Measurements from ENCODE around the gene CLEC12A. TPM values are rescaled to one million over a fixed set of nuclear protein-coding genes. Genes with fewer than 3 reads are reported as not detected.

Gene CLEC12A
- total and polyA plus RNA-seq, 9 donors, result 0.46 to 1.8 (median 0.97) TPM; not detected in 4

DNA sequence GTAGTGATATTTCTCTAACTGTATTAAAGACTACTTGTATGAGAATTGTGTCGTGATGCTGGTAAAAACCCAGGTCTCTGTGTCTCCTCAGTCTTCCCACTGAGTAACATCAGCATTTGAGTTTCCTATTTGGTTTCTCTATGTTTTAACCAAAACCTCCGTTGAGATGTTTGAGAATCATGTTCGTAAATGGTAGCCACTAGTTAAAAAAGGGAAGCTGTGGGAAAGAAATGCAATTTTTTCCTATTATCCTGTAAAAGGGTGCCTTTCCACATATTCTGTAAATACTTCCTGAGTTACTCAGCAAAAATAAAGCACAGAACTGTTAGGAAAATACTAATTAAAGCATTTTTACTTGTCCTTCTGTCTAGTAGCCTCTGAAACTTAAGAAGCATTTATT is 20.7 kb downstream of the CLEC12A start:
- no peaks in the 10 kb centered on the region for H3K9me3 ChIP-seq
- TF ChIP-seq POLR2A (IDR thresholded peaks at IDR 0.05) (no peak), CTCF (IDR thresholded peaks at IDR 0.05) (no peak), EP300 (IDR thresholded peaks at IDR 0.05) (no peak)
- no peaks in the 10 kb centered on the region for H3K36me3 ChIP-seq
- H3K4me1 ChIP-seq (ENCODE audit: insufficient read depth), result no peaks in the 10 kb centered on the region
- H3K27ac ChIP-seq, result no peak overlapping the region
- DNase-seq, result no peak
- intact Hi-C loops (cut with DNase I), result no loop called here
- no peak overlapping the region for H3K4me3 ChIP-seq
- no peaks in the 10 kb centered on the region for H3K27me3 ChIP-seq
- WGBS, 3 donors, result 82 to 86% (median 86%) methylated on average over 3 of the region's 3 CpGs

GRCh38 chr12:9992296-9992695 is 21.1 kb downstream of the CLEC12A start:
- intact Hi-C loops (cut with DNase I), result no loop called here

GRCh38 chr12:9999016-9999415 is 27.8 kb downstream of the CLEC12A start, which contains the start of gene CLEC1B:
Gene CLEC1B, minus strand, starts transcription at chr12:9999121. Its CDS starts 21 bp downstream, at chr12:9999100.
- Histone ChIP-seq H3K27ac (no peak within 1 kb of the TSS), H3K9me3 (no peaks in the 10 kb centered on the region), H3K4me3 (no peak within 1 kb of the TSS), H3K36me3 (no peaks in the 10 kb centered on the region), H3K4me1 (ENCODE audit: insufficient read depth) (no peaks in the 10 kb centered on the region), H3K27me3 (no peaks in the 10 kb centered on the region)
- no peak for DNase-seq
- TF ChIP-seq EP300 (IDR thresholded peaks at IDR 0.05), result no peak
- no peak for TF ChIP-seq POLR2A (IDR thresholded peaks at IDR 0.05)
- no peak for TF ChIP-seq CTCF (IDR thresholded peaks at IDR 0.05)
- whole genome bisulfite sequencing, 3 donors, result 75 to 84% (median 76%) methylated on average over 3 of the region's 3 CpGs
- intact Hi-C loops (cut with DNase I), result no loop called here

More at GRCh38 chr12:9992296-9992695, 21.1 kb downstream of the CLEC12A start:
- Histone ChIP-seq H3K36me3 (no peaks in the 10 kb centered on the region), H3K4me3 (no peak overlapping the region), H3K27ac (no peak overlapping the region), H3K9me3 (no peaks in the 10 kb centered on the region), H3K4me1 (ENCODE audit: insufficient read depth) (no peaks in the 10 kb centered on the region), H3K27me3 (no peaks in the 10 kb centered on the region)
- no peak for TF ChIP-seq POLR2A (IDR thresholded peaks at IDR 0.05)
- TF ChIP-seq EP300 (IDR thresholded peaks at IDR 0.05), result no peak
- TF ChIP-seq CTCF (IDR thresholded peaks at IDR 0.05), result no peak
- DNase-seq, result no peak
- 88 to 90% (median 88%) methylated on average over 4 of the region's 4 CpGs for whole genome bisulfite sequencing, 3 donors

DNA sequence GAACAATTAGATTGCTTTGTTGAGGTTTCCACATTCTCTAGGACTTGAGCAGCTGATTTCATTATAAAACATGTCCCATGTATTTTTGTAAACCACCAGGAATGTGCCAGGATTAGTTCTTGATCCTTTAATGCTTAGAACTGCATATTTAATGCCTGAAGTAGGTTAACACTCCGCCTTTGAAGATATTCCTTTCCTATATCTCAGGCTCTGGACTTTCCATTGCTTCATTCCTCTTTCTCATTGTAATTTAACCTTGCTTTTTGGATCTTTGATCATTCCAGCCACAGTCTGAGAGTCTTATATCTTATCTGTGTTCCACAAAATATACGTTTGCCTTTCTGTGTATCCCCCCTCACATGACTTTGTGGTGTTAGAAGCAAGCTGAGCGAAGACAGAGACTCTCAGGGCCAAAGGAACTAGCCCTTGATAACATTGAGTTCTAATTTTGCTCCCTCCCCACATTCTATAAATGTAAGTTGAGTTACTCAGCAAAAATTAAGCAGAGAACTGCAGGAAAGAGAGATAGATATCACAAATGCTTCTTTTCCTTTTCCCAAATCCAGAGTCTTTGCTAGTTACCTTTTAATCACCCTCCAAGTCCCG is 30.1 kb downstream of the CLEC12A start:
- WGBS, 3 donors, result 36 to 47% (median 41%) methylated on average over 4 of the region's 4 CpGs
- no peak for TF ChIP-seq POLR2A (IDR thresholded peaks at IDR 0.05)
- TF ChIP-seq EP300 (IDR thresholded peaks at IDR 0.05), result no peak
- no peak for TF ChIP-seq CTCF (IDR thresholded peaks at IDR 0.05)
- intact Hi-C loops (cut with DNase I), result no loop called here
- H3K36me3 ChIP-seq, result no peaks in the 10 kb centered on the region
- H3K4me3 ChIP-seq, result no peak overlapping the region
- no peak for DNase-seq
- no peak overlapping the region for H3K27ac ChIP-seq
- H3K4me1 ChIP-seq (ENCODE audit: insufficient read depth), result no peaks in the 10 kb centered on the region
- no peaks in the 10 kb centered on the region for H3K27me3 ChIP-seq
- H3K9me3 ChIP-seq, result no peaks in the 10 kb centered on the region
